HEK293 (cell line): Measurements from ENCODE around the gene KRTAP2-3.

ENCODE experiments used
- CTCF ChIA-PET: fragments of 350-600 bp; formaldehyde crosslinking; extraction: SDS; loops from one replicate; lab custom pipeline; 2021; ENCODE audit warnings: antibody characterized with exemption; lab: Yijun Ruan, JAX
- POLR2A ChIA-PET: fragments of 300-600 bp; formaldehyde crosslinking; extraction: SDS; loops from one replicate; lab custom pipeline; 2020; ENCODE audit warnings: antibody characterized with exemption, inconsistent platforms; lab: Yijun Ruan, JAX
- H3K27ac ChIP-seq: fragments of 200-500 bp; sonication (Bioruptor generic); 2 replicates; pipeline ENCODE4 v1.5.1; 2014; ENCODE audit warnings: low read depth, low read length, control low read depth, inconsistent platforms; ENCODE audit errors: extremely low read depth
- H3K36me3 ChIP-seq, 2 experiments: fragments of 200-500 bp in 1 of 2; sonication (Bioruptor generic) in 1 of 2; 1 replicate in 1 of 2; 2 replicates in 1 of 2; pipeline ENCODE4 v1.5.1; 2014 to 2017; ENCODE audit warnings: inconsistent platforms in 2 of 2, low read length in 2 of 2; ENCODE audit not compliant: control insufficient read depth in 2 of 2, insufficient read depth in 1 of 2
- H3K4me1 ChIP-seq: fragments of 200-500 bp; sonication (Bioruptor generic); 2 replicates; pipeline ENCODE4 v1.5.1; 2014; ENCODE audit warnings: mild to moderate bottlenecking, low read length, inconsistent platforms; ENCODE audit not compliant: control insufficient read depth, insufficient read depth
- H3K4me3 ChIP-seq: 2 replicates; pipeline ENCODE4 v1.5.1; 2011; ENCODE audit warnings: low read depth, mild to moderate bottlenecking, control low read depth, low read length, moderate library complexity
- H3K9me3 ChIP-seq: fragments of 200-500 bp; sonication (Bioruptor generic); 2 replicates; pipeline ENCODE4 v1.5.1; 2014; ENCODE audit warnings: low read depth, low read length, inconsistent platforms; ENCODE audit not compliant: control insufficient read depth, insufficient read depth
- CTCF ChIP-seq: fragments of 450-650 bp; formaldehyde crosslinking; IDR thresholded peaks from 2 replicates; pipeline ENCODE4 v1.5.1; 2016; ENCODE audit warnings: missing biosample characterization, missing genetic modification characterization
- GLI2 ChIP-seq: fragments of 450-650 bp; formaldehyde crosslinking; IDR thresholded peaks from 2 replicates; pipeline ENCODE4; 2017; ENCODE audit warnings: missing biosample characterization, missing genetic modification characterization, low read depth, borderline replicate concordance
- KLF8 ChIP-seq: fragments of 450-650 bp; formaldehyde crosslinking; IDR thresholded peaks from 2 replicates; pipeline ENCODE4 v1.5.1; 2016; ENCODE audit warnings: missing biosample characterization, missing genetic modification characterization
- MEIS1 ChIP-seq: sonication (generic); formaldehyde crosslinking; IDR thresholded peaks from 2 replicates; pipeline ENCODE4 v1.8.1; 2022; ENCODE audit warnings: missing genetic modification reagents, mild to moderate bottlenecking, borderline replicate concordance
- SALL2 ChIP-seq: fragments of 450-650 bp; formaldehyde crosslinking; IDR thresholded peaks from 2 replicates; pipeline ENCODE4 v1.5.0; 2017; ENCODE audit warnings: missing biosample characterization, mild to moderate bottlenecking, missing genetic modification characterization, borderline replicate concordance
- YY2 ChIP-seq: fragments of 450-650 bp; formaldehyde crosslinking; IDR thresholded peaks from 2 replicates; pipeline ENCODE4 v1.5.1; 2016; ENCODE audit warnings: missing biosample characterization, missing genetic modification characterization
- ZBTB10 ChIP-seq: fragments of 450-650 bp; formaldehyde crosslinking; IDR thresholded peaks from 2 replicates; pipeline ENCODE4 v1.5.1; 2016; ENCODE audit warnings: missing biosample characterization, missing genetic modification characterization
- ZBTB6 ChIP-seq: fragments of 450-650 bp; formaldehyde crosslinking; IDR thresholded peaks from 2 replicates; pipeline ENCODE4 v1.5.1; 2017; ENCODE audit warnings: missing biosample characterization, missing genetic modification characterization
- ZBTB7A ChIP-seq: fragments of 450-650 bp; formaldehyde crosslinking; IDR thresholded peaks from 2 replicates; pipeline ENCODE4 v1.5.1; 2016; ENCODE audit warnings: low read depth, missing biosample characterization, missing genetic modification characterization
- ZNF16 ChIP-seq: fragments of 450-650 bp; formaldehyde crosslinking; IDR thresholded peaks from 2 replicates; pipeline ENCODE4 v1.5.1; 2016; ENCODE audit warnings: low read depth, missing biosample characterization, missing genetic modification characterization
- ZNF18 ChIP-seq: fragments of 450-650 bp; formaldehyde crosslinking; IDR thresholded peaks from 2 replicates; pipeline ENCODE4 v1.5.1; 2016; ENCODE audit warnings: missing biosample characterization, missing genetic modification characterization
- ZNF24 ChIP-seq: fragments of 450-650 bp; formaldehyde crosslinking; IDR thresholded peaks from 2 replicates; pipeline ENCODE4 v1.5.1; 2016; ENCODE audit warnings: missing biosample characterization, missing genetic modification characterization
- ZNF280C ChIP-seq: fragments of 450-650 bp; formaldehyde crosslinking; IDR thresholded peaks from 2 replicates; pipeline ENCODE4 v1.5.1; 2016; ENCODE audit warnings: missing biosample characterization, missing genetic modification characterization
- ZNF335 ChIP-seq: fragments of 450-650 bp; formaldehyde crosslinking; conservative IDR thresholded peaks from 2 replicates; pipeline ENCODE4 v1.5.1; 2016; ENCODE audit warnings: missing biosample characterization, missing genetic modification characterization
- ZNF341 ChIP-seq: fragments of 450-650 bp; formaldehyde crosslinking; IDR thresholded peaks from 2 replicates; pipeline ENCODE4; 2016; ENCODE audit warnings: low read depth, missing biosample characterization, missing genetic modification characterization
- ZNF488 ChIP-seq: fragments of 450-650 bp; formaldehyde crosslinking; IDR thresholded peaks from 2 replicates; pipeline ENCODE4 v1.5.1; 2016; ENCODE audit warnings: missing biosample characterization, missing genetic modification characterization
- ZNF501 ChIP-seq: fragments of 450-650 bp; formaldehyde crosslinking; IDR thresholded peaks from 2 replicates; pipeline ENCODE4 v1.5.1; 2016; ENCODE audit warnings: missing biosample characterization, missing genetic modification characterization
- ZNF513 ChIP-seq: fragments of 450-650 bp; IDR thresholded peaks from 2 replicates; pipeline ENCODE4 v1.5.1; 2018; ENCODE audit warnings: missing biosample characterization, missing genetic modification characterization
- ZNF548 ChIP-seq: fragments of 450-650 bp; formaldehyde crosslinking; IDR thresholded peaks from 2 replicates; pipeline ENCODE4 v1.5.1; 2016; ENCODE audit warnings: missing biosample characterization, missing genetic modification characterization
- ZNF670 ChIP-seq: fragments of 450-650 bp; formaldehyde crosslinking; IDR thresholded peaks from 2 replicates; pipeline ENCODE4 v1.5.1; 2016; ENCODE audit warnings: missing biosample characterization, missing genetic modification characterization, low read depth
- ZSCAN16 ChIP-seq: fragments of 450-650 bp; formaldehyde crosslinking; IDR thresholded peaks from 2 replicates; pipeline ENCODE4 v1.5.1; 2016; ENCODE audit warnings: missing biosample characterization, missing genetic modification characterization

Gene KRTAP2-3

DNA sequence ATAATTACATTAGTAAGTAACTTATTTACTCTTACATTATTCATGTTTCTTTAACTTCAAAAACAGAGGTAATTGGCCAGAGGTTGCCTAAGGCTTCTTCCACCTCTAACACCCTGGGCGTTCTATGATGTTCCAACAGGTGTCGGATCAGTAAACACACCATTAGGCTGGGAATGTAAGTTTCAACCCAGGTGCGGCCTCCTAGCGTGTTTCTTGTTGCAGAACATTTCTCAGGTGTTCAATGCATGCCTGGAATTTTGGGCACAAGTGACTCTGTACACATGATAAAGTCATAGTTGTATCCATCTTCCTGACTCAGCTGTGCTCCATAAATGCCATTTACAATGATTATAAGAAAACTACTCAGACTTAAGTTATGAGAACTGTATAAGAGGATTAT is 5.9 kb downstream of the KRTAP2-3 start (continued):
- TF ChIP-seq ZNF335 (no peak), SALL2 (tag by site-specific recombination) (no peak), ZBTB6 (tag by site-specific recombination) (no peak), ZBTB10 (tag by site-specific recombination) (no peak), GLI2 (tag by site-specific recombination) (no peak), ZNF280C (tag by site-specific recombination) (no peak), ZNF513 (tag by site-specific recombination) (no peak)

DNA sequence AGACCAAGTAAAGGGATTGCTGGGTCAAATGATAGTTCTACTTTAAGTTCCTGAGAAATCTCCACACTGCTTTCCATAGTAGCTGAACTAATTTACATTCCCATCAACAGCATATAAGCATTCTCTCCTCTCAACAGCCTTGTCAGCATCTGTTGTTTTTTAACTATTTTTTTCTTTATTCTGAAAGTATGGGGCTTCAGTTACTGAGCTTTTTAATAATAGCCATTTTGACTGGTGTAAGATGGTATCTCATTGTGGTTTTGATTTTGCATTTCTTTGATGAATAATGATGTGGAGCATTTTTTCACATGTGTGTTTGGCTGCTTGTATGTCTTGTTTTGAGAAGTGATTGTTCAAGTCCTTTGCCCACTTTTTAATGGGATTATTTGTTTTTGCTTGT is 7.3 kb downstream of the KRTAP2-3 start:
- Histone ChIP-seq H3K9me3 (no peaks in the 10 kb centered on the region), H3K4me1 (no peaks in the 10 kb centered on the region), H3K36me3 (no peaks in the 10 kb centered on the region), H3K4me3 (no peak overlapping the region), H3K27ac (no peak overlapping the region)
- POLR2A ChIA-PET: no interaction called here
- CTCF ChIA-PET: interaction anchor here (0.7 kb wide), 1 partner anchor 597 kb away, joined by 3 read pairs; no protein-coding TSS in a partner anchor
- no peak for TF ChIP-seq ZNF670 (tag by site-specific recombination)
- TF ChIP-seq ZNF341 (tag by site-specific recombination): no peak
- TF ChIP-seq ZNF548 (tag by site-specific recombination): no peak
- no peak for TF ChIP-seq ZNF335
- no peak for TF ChIP-seq ZNF501 (tag by site-specific recombination)
- no peak for TF ChIP-seq ZNF280C (tag by site-specific recombination)
- no peak for TF ChIP-seq CTCF (tag by site-specific recombination)
- no peak for TF ChIP-seq ZNF488
- TF ChIP-seq ZSCAN16: no peak
- no peak for TF ChIP-seq ZNF24 (tag by site-specific recombination)
- no peak for TF ChIP-seq ZNF18
- no peak for TF ChIP-seq ZNF16 (tag by site-specific recombination)
- TF ChIP-seq KLF8 (tag by site-specific recombination): no peak
- no peak for TF ChIP-seq YY2
- TF ChIP-seq MEIS1: no peak
- no peak for TF ChIP-seq ZBTB7A (tag by site-specific recombination)
